HEK293T (cell line): ENCODE measurements around the gene SBDS.

ENCODE experiments used
- BHLHE40 ChIP-seq: fragments of 450-650 bp; IDR thresholded peaks from 2 replicates; pipeline ENCODE4 v1.6.1; 2016; ENCODE audit warnings: mild to moderate bottlenecking, moderate library complexity, borderline replicate concordance
- FOXK2 ChIP-seq: fragments of 450-650 bp; IDR thresholded peaks from 2 replicates; pipeline ENCODE4 v1.6.1; 2016; ENCODE audit warnings: mild to moderate bottlenecking
- FOXM1 ChIP-seq: fragments of 450-650 bp; IDR thresholded peaks from 2 replicates; pipeline ENCODE4 v1.6.1; 2017; ENCODE audit warnings: mild to moderate bottlenecking, borderline replicate concordance
- HDGF ChIP-seq: fragments of 450-650 bp; IDR thresholded peaks from 2 replicates; pipeline ENCODE4 v1.6.1; 2017; ENCODE audit warnings: antibody characterized with exemption, borderline replicate concordance
- LEF1 ChIP-seq: fragments of 450-650 bp; IDR thresholded peaks from 2 replicates; pipeline ENCODE4 v1.6.1; 2017; ENCODE audit warnings: mild to moderate bottlenecking, borderline replicate concordance
- NFRKB ChIP-seq: fragments of 450-650 bp; IDR thresholded peaks from 2 replicates; pipeline ENCODE4 v1.6.1; 2016; ENCODE audit warnings: mild to moderate bottlenecking, moderate library complexity
- PKNOX1 ChIP-seq: fragments of 450-650 bp; IDR thresholded peaks from 2 replicates; pipeline ENCODE4 v1.6.1; 2016
- SP1 ChIP-seq: fragments of 450-650 bp; IDR thresholded peaks from 2 replicates; pipeline ENCODE4 v1.6.1; 2017
- SUZ12 ChIP-seq: fragments of 450-650 bp; IDR thresholded peaks from 2 replicates; pipeline ENCODE4 v1.6.1; 2016; ENCODE audit warnings: mild to moderate bottlenecking
- TARDBP ChIP-seq: fragments of 450-650 bp; IDR thresholded peaks from 2 replicates; pipeline ENCODE4 v1.6.1; 2016
- ZNF384 ChIP-seq: fragments of 450-650 bp; IDR thresholded peaks from 2 replicates; pipeline ENCODE4 v1.6.1; 2016

GRCh38 chr7:66967029-66967428, 28.4 kb downstream of the SBDS start:
- TF ChIP-seq ZNF384 = no peak
- TF ChIP-seq SUZ12 = no peak
- TF ChIP-seq SP1 = no peak
- TF ChIP-seq FOXM1 = no peak
- TF ChIP-seq FOXK2 = no peak
- no peak for TF ChIP-seq NFRKB
- no peak for TF ChIP-seq HDGF
- TF ChIP-seq LEF1 = no peak
- TF ChIP-seq PKNOX1 = no peak
- no peak for TF ChIP-seq BHLHE40
- TF ChIP-seq TARDBP = no peak
